Adrenal gland (tissue), 5 donors: ENCODE measurements around the gene KRTAP4-5.
"Not testable (repeated sequence)": the region's sequence is repeated elsewhere in the genome, so short reads cannot be mapped to it uniquely, and the experiment has no call there.

Source experiments
- POLR2A ChIP-seq, 2 donors: fragments of 450-650 bp; IDR thresholded peaks; one replicate each; pipeline ENCODE4 v1.6.1; 2017; ENCODE audit warnings: antibody characterized with exemption in 2 of 2, mild to moderate bottlenecking in 2 of 2, moderate library complexity in 1 of 2
- TF ChIP-seq, protein P1 (sequence below), 6 experiments: fragments of 450-650 bp in 4 of 6; fragments of 200-600 bp in 2 of 6; sonication (generic) in 1 of 6; IDR thresholded peaks; 1 replicate in 5 of 6; 2 replicates in 1 of 6; pipeline versions ENCODE4 v1.5.1 to v1.8.0; 2016 to 2021; ENCODE audit warnings: antibody characterized with exemption in 6 of 6, mild to moderate bottlenecking in 2 of 6, moderate library complexity in 1 of 6
- donor health status: DM: no; HTN: no; CAD: no.

DNA sequence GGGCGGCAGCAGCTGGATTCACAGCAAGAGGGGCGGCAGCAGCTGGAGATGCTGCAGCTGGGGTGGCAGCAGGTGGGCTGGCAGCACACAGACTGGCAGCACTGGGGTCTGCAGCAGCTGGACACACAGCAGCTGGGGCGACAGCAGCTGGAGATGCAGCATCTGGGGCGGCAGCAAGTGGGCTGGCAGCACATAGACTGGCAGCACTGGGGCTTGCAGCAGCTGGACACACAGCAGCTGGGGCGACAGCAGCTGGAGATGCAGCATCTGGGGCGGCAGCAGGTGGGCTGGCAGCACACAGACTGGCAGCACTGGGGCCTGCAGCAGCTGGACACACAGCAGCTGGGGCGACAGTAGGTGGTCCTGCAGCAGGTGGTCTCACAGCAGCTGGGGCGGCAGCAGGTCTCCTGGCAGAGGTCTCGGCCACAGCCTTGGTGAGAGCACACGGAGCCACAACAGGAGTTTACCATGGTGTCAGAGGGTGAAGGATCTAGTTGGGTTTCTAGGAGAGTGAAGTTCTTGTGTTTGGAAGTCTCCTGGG lies 31.7 kb downstream of the KRTAP4-5 start, which contains the start of gene KRTAP4-11:
- TF ChIP-seq, protein P1, sequence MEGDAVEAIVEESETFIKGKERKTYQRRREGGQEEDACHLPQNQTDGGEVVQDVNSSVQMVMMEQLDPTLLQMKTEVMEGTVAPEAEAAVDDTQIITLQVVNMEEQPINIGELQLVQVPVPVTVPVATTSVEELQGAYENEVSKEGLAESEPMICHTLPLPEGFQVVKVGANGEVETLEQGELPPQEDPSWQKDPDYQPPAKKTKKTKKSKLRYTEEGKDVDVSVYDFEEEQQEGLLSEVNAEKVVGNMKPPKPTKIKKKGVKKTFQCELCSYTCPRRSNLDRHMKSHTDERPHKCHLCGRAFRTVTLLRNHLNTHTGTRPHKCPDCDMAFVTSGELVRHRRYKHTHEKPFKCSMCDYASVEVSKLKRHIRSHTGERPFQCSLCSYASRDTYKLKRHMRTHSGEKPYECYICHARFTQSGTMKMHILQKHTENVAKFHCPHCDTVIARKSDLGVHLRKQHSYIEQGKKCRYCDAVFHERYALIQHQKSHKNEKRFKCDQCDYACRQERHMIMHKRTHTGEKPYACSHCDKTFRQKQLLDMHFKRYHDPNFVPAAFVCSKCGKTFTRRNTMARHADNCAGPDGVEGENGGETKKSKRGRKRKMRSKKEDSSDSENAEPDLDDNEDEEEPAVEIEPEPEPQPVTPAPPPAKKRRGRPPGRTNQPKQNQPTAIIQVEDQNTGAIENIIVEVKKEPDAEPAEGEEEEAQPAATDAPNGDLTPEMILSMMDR (IDR thresholded peaks at IDR 0.05), result not testable (repeated sequence)
- TF ChIP-seq POLR2A (IDR thresholded peaks at IDR 0.05), result not testable (repeated sequence)
